ENCODE results near the gene ARHGEF10L.

The ARHGEF10L gene

GRCh38 chr1:17699581-17699980 lies 160.1 kb downstream of the ARHGEF10L start:
- Histone ChIP-seq H3K27me3 (ENCODE audit: control insufficient read depth, low read length) (no peaks in the 10 kb centered on the region), H3K27ac (ENCODE audit: low read depth, low read length) (no peak overlapping the region), H3K9me3 (ENCODE audit: control insufficient read depth, insufficient read depth, low read length) (no peaks in the 10 kb centered on the region), H3K36me3 (ENCODE audit: control insufficient read depth, low read length) (no peaks in the 10 kb centered on the region), H3K4me1 (ENCODE audit: control insufficient read depth, low read length) (no peaks in the 10 kb centered on the region), H3K79me2 (ENCODE audit: control insufficient read depth, low read length) (no peaks in the 10 kb centered on the region), H3K4me2 (ENCODE audit: low read length) (no peak overlapping the region), H3K4me3 (ENCODE audit: low read length) (no peak overlapping the region), H3K9me2 (replicated peaks; ENCODE audit: control insufficient read depth, low read length) (no peaks in the 10 kb centered on the region), H3F3A (ENCODE audit: control insufficient read depth, insufficient read depth) (no peaks in the 10 kb centered on the region), H4K20me1 (ENCODE audit: control insufficient read depth, insufficient read depth, low read depth, low read length) (no peaks in the 10 kb centered on the region)
- TF ChIP-seq EZH2phosphoT487 (IDR thresholded peaks at IDR 0.05; ENCODE audit: borderline replicate concordance, low read length), result no peak
- TF ChIP-seq, protein P1, sequence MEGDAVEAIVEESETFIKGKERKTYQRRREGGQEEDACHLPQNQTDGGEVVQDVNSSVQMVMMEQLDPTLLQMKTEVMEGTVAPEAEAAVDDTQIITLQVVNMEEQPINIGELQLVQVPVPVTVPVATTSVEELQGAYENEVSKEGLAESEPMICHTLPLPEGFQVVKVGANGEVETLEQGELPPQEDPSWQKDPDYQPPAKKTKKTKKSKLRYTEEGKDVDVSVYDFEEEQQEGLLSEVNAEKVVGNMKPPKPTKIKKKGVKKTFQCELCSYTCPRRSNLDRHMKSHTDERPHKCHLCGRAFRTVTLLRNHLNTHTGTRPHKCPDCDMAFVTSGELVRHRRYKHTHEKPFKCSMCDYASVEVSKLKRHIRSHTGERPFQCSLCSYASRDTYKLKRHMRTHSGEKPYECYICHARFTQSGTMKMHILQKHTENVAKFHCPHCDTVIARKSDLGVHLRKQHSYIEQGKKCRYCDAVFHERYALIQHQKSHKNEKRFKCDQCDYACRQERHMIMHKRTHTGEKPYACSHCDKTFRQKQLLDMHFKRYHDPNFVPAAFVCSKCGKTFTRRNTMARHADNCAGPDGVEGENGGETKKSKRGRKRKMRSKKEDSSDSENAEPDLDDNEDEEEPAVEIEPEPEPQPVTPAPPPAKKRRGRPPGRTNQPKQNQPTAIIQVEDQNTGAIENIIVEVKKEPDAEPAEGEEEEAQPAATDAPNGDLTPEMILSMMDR (IDR thresholded peaks at IDR 0.05; ENCODE audit: low read depth, low read length, poor library complexity, severe bottlenecking), result no peak

- no peaks in the 10 kb centered on the region for H3K4me1 ChIP-seq (ENCODE audit: control insufficient read depth, low read length)
- H3K9me3 ChIP-seq (ENCODE audit: control insufficient read depth, insufficient read depth, low read length), result no peaks in the 10 kb centered on the region
- no peaks in the 10 kb centered on the region for H3K9me2 ChIP-seq (replicated peaks; ENCODE audit: control insufficient read depth, low read length)
- no peaks in the 10 kb centered on the region for H4K20me1 ChIP-seq (ENCODE audit: control insufficient read depth, insufficient read depth, low read depth, low read length)
- no peak overlapping the region for H3K4me2 ChIP-seq (ENCODE audit: low read length)
- H3K36me3 ChIP-seq (ENCODE audit: control insufficient read depth, low read length), result no peaks in the 10 kb centered on the region
- H3K4me3 ChIP-seq (ENCODE audit: low read length), result no peak overlapping the region
- H3K79me2 ChIP-seq (ENCODE audit: control insufficient read depth, low read length), result no peaks in the 10 kb centered on the region
- no peaks in the 10 kb centered on the region for H3F3A ChIP-seq (ENCODE audit: control insufficient read depth, insufficient read depth)
- no peak for TF ChIP-seq EZH2phosphoT487 (IDR thresholded peaks at IDR 0.05; ENCODE audit: borderline replicate concordance, low read length)
- TF ChIP-seq, protein P1 (IDR thresholded peaks at IDR 0.05; ENCODE audit: low read depth, low read length, poor library complexity, severe bottlenecking), result no peak
- no peaks in the 10 kb centered on the region for H3K27me3 ChIP-seq (ENCODE audit: control insufficient read depth, low read length)
- H3K27ac ChIP-seq (ENCODE audit: low read depth, low read length), result no peak overlapping the region
These were observed 161.7 kb downstream of the ARHGEF10L start for GRCh38 chr1:17700945-17701810.

- no peak overlapping the region for H3K4me3 ChIP-seq (ENCODE audit: low read length)
- H3K4me2 ChIP-seq (ENCODE audit: low read length), result no peak overlapping the region
- H3K27me3 ChIP-seq (ENCODE audit: control insufficient read depth, low read length), result no peaks in the 10 kb centered on the region
These were observed 164.7 kb downstream of the ARHGEF10L start for GRCh38 chr1:17704176-17704575.

More at GRCh38 chr1:17704176-17704575, 164.7 kb downstream of the ARHGEF10L start:
- Histone ChIP-seq H3K79me2 (ENCODE audit: control insufficient read depth, low read length) (no peaks in the 10 kb centered on the region), H3K9me3 (ENCODE audit: control insufficient read depth, insufficient read depth, low read length) (no peaks in the 10 kb centered on the region), H3K36me3 (ENCODE audit: control insufficient read depth, low read length) (no peaks in the 10 kb centered on the region), H3K27ac (ENCODE audit: low read depth, low read length) (no peak overlapping the region), H3K4me1 (ENCODE audit: control insufficient read depth, low read length) (no peaks in the 10 kb centered on the region), H3F3A (ENCODE audit: control insufficient read depth, insufficient read depth) (no peaks in the 10 kb centered on the region), H4K20me1 (ENCODE audit: control insufficient read depth, insufficient read depth, low read depth, low read length) (no peaks in the 10 kb centered on the region), H3K9me2 (replicated peaks; ENCODE audit: control insufficient read depth, low read length) (no peaks in the 10 kb centered on the region)
- TF ChIP-seq, protein P1 (IDR thresholded peaks at IDR 0.05; ENCODE audit: low read depth, low read length, poor library complexity, severe bottlenecking), result no peak
- TF ChIP-seq EZH2phosphoT487 (IDR thresholded peaks at IDR 0.05; ENCODE audit: borderline replicate concordance, low read length), result no peak

Measured in DOHH2 (cell line).